Kasumi-1 (cell line): Measurements from ENCODE around the gene SLC44A4.
A peak's percentile ranks its signal among the peaks of the same experiment; 100 is the strongest.
"Not testable (repeated sequence)": the region's sequence is repeated elsewhere in the genome, so short reads cannot be mapped to it uniquely, and the experiment has no call there.

Experiments used
- DNase-seq, 2 experiments: peaks; one replicate each; lab custom pipeline; 2025; lab: John Stamatoyannopoulos, UW

SLC44A4 gene

GRCh38 chr6:31859923-31860322, 18.9 kb downstream of the SLC44A4 start:
- no peak for DNase-seq

GRCh38 chr6:31858707-31859106, 20.1 kb downstream of the SLC44A4 start:
- DNase-seq = no peak

- DNase-seq = not testable (repeated sequence)
These were observed 21.0 kb downstream of the SLC44A4 start for GRCh38 chr6:31857774-31858173.

- not testable (repeated sequence) for DNase-seq
These were observed 26.6 kb downstream of the SLC44A4 start for GRCh38 chr6:31851980-31852718.

GRCh38 chr6:31851485-31851832, 27.3 kb downstream of the SLC44A4 start:
- no peak for DNase-seq

GRCh38 chr6:31850765-31851484, 27.9 kb downstream of the SLC44A4 start:
- no peak for DNase-seq

- no peak for DNase-seq
These were observed 31.4 kb downstream of the SLC44A4 start for GRCh38 chr6:31847276-31847978.

- DNase-seq = no peak
These were observed 34.3 kb downstream of the SLC44A4 start for GRCh38 chr6:31844507-31844906.

- no peak for DNase-seq
These were observed 36.7 kb downstream of the SLC44A4 start for GRCh38 chr6:31842053-31842452.

- DNase-seq = not testable (repeated sequence)
These were observed 39.0 kb downstream of the SLC44A4 start for GRCh38 chr6:31839779-31840126.

GRCh38 chr6:31838968-31839367, 39.8 kb downstream of the SLC44A4 start:
- DNase-seq = no peak

- not testable (repeated sequence) for DNase-seq
These were observed 40.7 kb downstream of the SLC44A4 start for GRCh38 chr6:31838114-31838553.

GRCh38 chr6:31837369-31838113, 41.3 kb downstream of the SLC44A4 start:
- DNase-seq = peak; percentile 48 to 59

GRCh38 chr6:31836474-31837368, 42.1 kb downstream of the SLC44A4 start:
- DNase-seq = no peak

GRCh38 chr6:31836047-31836473, 42.7 kb downstream of the SLC44A4 start:
- no peak for DNase-seq

GRCh38 chr6:31834367-31835250, 44.2 kb downstream of the SLC44A4 start:
- DNase-seq = peak; percentile 73 to 80

GRCh38 chr6:31831350-31832215, 47.2 kb downstream of the SLC44A4 start:
- DNase-seq = no peak

- no peak for DNase-seq
These were observed 47.9 kb downstream of the SLC44A4 start for GRCh38 chr6:31830886-31831335.
